IPS DF 19.7 (cell line): Measurements from ENCODE around the gene DDX27.

Experiments used
- DNase-seq: peaks from one replicate; pipeline ENCODE4 v3.0.0-alpha.2; 2013; ENCODE audit warnings: low read depth, low spot score

The DDX27 gene

DNA sequence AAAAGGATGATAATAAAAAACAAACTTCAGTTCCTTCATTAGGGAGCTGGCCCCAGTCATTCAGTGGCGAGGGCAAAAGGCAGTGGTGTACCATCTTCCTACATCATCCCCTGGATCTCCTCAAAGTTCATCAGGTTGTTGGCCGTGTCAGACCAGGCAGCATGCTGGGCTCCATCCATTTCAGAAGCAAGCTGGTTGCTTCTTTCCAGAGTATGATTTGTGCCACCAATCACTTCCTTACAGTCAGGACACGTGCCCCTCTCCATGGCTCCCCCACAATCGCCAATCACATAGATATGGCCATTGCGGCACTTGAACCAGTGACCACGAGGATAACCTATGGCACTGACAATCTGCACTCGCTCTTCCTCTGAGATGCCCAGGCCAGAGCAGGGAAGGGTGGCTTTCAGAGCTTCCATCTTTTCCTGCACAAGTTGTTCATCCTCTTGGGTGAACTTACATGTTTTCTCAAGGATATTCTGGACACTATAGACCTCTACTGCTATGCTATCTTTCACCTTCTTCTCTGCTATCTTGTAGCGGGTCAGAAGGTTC is 28.0 kb downstream of the DDX27 start:
- no peak for DNase-seq

GRCh38 chr20:49247792-49248191 is 28.6 kb downstream of the DDX27 start:
- DNase-seq, result no peak

DNA sequence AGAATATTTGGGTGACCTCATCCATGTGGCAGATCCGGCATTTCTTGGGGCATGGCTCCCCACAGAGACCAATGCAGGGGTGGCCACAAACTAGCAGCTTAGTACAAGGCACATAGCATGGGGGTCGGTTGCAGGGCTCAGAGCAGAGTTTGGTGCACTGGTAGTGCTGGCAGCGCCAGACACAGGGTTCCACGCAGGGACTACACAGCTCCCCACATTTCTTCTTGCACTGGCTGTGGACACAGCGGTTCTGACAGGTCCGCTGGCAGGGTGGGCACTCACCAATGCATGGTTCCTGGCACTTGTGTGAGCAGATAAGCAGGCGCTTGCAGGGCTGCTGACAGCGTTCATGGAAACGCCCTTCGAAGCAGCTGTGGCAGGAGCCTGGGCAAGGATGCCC is 29.1 kb downstream of the DDX27 start:
- DNase-seq, result no peak

DNA sequence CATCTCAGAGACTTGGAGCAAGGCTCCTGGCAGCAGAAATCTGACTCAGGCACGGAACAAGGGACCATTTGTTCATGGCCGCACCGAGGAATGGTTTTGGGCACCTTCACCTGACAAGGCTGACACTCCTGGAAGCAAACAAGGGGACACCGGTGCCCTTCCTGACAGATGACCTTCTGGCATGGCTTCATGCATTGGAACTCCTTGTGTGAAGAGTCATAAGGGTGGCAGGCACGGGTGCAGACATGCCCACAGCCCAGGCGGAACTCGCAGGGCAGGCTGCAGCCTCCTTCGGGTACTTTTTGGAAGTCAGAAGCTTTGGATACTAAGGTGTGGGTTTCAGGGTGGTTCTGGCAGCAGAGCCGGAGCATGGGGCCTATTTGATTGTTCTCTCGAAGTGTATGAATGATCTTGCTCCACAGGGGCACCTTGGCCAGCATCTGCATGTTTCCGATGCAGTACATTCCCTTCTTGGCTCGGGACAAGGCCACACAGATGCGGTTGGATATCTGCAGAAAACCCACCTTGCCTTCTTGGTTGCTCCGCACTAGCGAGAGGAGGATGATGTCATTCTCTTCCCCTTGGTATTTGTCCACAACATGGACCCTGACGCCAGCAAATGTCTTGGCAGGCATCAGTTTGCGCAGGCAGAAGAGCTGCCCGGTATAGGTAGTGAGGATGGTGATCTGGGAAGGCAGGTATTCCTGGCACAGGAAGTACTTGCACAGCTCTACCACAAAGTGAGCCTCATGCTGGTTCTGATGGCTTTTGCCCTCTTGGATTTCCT is 29.9 kb downstream of the DDX27 start:
- DNase-seq, result no peak

DNA sequence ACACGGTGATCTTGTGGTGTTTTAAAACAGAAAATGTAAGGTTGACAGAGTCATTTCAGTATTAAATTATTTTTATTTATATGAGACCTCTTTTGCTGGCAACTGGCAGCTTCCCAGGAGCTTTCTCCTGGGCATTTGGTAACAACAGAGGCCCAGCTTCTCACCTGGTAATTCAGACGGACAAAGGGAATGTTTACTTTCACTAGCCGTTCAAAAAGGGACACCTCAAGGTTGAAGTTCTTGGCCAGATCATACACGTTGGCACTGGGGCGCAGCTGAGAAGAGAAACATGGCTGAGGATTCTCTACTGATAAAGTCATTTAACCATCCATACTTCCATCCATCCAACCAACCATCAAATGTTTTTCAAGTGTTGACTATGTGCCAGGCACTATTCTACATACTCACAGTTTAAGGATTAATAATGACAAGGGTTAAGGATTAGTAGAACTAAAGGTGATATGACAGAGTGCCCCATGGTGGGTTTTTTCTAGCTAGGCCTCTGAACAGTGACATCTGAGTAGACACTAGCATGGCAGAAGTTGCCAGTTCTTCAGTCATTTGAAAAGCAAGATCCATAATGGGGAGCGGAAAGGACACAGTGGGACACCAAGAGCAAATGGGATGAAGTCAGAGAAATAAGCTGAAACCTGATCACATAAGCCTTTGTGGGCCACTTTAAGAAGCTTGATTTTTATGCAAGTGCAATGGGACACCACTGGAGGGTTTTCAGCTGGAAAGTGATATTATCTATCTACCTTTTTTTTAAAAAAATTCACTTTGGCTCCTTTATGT is 33.5 kb downstream of the DDX27 start:
- DNase-seq, result no peak

DNA sequence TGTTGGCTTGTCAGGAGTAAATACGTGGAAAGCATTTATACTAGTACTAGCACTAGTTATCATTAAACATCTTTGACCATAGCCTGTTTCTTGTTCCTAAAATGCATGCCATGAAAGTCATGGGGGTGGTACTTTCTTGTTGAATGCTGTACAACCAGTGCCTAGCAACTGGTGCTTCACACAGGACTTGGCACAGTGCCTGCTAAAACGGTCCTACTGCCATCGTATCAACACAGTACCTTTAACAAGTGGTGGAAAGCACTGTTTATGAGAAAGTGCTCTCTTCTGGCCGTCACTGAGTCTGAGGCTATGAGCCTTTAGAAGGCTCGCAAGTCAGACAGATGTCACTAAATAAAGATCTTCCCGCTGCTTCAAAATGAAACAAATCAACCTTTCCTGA is 37.0 kb downstream of the DDX27 start:
- DNase-seq, result no peak

DNA sequence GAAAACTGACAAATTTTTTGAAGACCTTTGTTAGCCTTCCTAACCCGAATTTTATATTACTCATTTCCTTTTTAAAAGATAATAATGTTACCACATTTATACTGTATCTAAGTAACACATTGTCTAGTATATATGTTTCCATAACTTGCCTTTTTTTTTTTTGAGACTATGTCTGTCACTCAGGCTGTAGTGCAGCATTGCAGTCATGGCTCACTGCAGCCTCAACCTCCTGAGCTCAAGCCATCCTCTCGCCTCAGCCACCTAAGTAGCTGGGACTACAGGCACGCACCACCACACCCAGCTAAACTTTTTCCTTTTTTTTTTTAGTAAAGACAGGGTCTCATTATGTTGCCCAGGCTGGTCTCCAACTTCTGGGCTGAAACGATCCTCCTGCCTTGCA is 40.1 kb downstream of the DDX27 start:
- no peak for DNase-seq

- DNase-seq, result no peak
Observed at GRCh38 chr20:49259799-49260198, 40.6 kb downstream of the DDX27 start.

DNA sequence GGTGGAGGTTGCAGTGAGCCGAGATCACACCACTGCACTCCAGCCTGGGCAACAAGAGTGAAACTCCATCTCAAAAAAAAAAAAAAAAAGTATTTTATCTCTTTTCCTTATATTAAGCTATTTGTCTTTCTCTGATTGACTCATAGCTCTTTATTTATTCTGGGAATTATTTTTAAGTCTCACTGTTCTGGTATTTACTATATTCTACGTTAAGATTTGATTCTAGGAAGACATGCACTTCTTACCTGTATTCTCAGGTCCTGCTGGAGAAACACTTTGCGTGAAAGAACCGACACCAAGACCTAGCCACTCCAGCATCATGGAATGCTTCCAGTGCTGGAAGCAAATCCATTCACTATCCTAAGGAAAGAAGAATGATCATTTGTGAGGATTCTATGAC is 41.0 kb downstream of the DDX27 start:
- no peak for DNase-seq

DNA sequence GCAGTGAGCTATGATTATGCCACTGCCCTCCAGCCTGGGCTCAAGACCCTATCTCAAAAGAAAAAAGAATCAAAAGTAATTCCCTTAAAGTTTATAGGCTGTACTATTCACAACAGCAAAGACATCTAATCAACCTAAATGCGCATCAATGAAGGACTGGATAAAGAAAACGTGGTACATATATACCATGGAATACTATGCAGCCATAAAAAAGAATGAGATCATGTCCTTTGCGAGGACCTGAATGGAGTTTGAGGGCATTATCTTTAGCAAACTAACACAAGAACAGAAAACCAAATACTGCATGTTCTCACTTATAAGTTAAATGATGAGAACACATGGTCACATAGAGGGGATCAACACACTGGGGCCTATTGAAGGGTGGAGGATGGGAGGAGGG is 42.0 kb downstream of the DDX27 start:
- no peak for DNase-seq

DNA sequence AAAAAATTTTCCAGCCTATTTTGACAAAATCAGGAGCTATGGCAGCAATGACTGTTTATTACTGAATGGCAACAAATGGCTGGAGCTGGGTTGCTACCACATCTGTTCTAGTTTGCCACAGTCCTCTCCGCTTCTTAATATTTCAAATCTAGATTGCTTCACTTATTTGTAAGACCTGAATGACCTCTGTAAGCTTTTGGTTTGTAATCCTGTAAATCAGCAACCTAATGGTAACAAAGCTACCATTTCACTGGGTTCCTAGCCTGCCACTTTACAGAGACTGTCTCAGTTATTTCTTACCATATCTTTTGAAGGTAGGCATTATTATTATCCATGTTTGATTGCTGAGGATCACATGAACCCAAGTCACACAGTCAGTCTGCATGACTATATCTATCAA is 43.2 kb downstream of the DDX27 start:
- DNase-seq, result no peak

- DNase-seq, result no peak
Observed at GRCh38 chr20:49267327-49267726, 48.1 kb downstream of the DDX27 start.

- no peak for DNase-seq
Observed at GRCh38 chr20:49268600-49269365, 49.6 kb downstream of the DDX27 start.

DNA sequence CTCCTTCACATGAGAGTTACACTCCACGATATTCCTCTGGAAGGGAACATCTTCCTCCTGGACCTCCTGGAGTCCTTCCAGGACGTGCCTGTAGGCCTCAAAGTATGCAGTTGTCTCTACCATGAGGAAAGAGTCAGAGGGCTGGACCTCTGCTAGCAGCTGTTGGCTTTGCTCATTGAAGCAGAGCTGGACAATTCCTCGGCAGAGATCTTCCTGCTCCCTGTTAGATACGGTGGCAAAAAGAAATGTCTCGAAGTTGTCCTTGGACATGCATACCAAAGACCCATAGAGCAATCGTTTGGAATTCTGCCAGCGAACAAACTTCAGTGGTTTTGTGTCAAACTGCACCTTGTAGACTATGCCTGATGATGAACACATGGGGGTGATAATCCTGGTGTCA is 51.0 kb downstream of the DDX27 start:
- no peak for DNase-seq

GRCh38 chr20:49270736-49271135 is 51.5 kb downstream of the DDX27 start:
- DNase-seq, result no peak

DNA sequence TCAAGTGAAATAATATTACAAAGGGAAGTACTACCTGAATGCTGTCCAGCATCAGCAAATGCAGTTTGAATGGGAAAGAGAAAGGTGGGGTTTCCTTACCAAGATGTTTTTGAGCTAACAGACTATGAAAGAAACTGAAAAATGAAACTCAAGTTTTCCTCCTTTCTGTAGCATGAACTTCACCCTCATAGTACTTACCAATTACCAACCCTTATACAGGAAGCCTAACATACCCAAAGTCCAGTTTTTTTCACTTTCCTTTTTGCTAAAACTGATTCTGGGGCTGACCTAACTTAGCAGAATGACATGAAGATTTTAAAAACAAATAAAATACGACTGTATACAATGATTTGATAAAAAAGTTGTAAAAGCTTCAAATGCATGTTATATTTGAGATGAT is 53.4 kb downstream of the DDX27 start:
- DNase-seq, result no peak

- DNase-seq, result no peak
Observed at GRCh38 chr20:49273696-49274277, 54.6 kb downstream of the DDX27 start.

DNA sequence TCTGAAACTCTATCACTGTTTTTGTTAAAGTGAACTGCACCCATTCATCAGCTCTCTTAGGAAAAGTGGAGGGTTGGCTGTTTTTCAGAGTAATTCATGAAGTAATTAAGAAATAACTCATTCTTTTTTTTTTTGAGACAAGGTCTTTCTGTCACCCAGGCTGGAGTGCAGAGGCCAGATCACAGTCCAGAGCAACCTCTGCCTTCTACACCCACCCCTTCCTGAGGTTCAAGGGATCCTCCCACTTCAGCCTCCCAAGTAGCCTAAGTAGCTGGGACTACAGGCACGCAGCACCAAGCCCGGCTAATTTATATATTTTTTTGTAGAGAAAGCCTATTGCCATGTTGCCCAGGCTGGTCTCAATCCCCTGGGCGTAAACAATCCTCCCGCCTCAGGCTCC is 56.0 kb downstream of the DDX27 start:
- no peak for DNase-seq

DNA sequence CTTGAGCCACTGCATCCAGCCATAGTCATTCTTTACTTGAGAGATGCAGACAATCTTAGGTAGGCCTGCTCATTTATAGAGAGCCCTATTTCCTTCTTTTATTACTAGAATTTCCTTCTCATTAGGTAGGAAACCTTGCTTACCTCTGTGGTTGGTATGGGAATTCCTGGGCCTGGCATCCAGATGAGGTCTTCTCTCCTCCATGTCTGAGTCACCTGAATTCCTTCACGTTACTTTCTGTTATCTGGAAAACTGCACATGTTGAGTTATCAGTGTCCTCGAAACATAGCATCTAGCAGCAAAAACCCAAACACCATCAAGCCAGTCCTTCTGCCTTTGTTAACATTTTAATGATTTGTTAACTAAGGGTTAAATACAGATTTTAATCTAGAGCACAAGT is 56.4 kb downstream of the DDX27 start:
- no peak for DNase-seq

- DNase-seq, result no peak
Observed at GRCh38 chr20:49276161-49276960, 57.1 kb downstream of the DDX27 start.
